HG03558 (cell line): ENCODE data around the gene ADD2.

Source experiments
- ATAC-seq: cut with Tn5 transposase; IDR thresholded peaks from one replicate; pipeline ENCODE4 v1.9.1; 2021; ENCODE audit warnings: moderate number of reproducible peaks; ENCODE audit not compliant: unreplicated experiment; ENCODE audit errors: extremely low read depth

The ADD2 gene

DNA sequence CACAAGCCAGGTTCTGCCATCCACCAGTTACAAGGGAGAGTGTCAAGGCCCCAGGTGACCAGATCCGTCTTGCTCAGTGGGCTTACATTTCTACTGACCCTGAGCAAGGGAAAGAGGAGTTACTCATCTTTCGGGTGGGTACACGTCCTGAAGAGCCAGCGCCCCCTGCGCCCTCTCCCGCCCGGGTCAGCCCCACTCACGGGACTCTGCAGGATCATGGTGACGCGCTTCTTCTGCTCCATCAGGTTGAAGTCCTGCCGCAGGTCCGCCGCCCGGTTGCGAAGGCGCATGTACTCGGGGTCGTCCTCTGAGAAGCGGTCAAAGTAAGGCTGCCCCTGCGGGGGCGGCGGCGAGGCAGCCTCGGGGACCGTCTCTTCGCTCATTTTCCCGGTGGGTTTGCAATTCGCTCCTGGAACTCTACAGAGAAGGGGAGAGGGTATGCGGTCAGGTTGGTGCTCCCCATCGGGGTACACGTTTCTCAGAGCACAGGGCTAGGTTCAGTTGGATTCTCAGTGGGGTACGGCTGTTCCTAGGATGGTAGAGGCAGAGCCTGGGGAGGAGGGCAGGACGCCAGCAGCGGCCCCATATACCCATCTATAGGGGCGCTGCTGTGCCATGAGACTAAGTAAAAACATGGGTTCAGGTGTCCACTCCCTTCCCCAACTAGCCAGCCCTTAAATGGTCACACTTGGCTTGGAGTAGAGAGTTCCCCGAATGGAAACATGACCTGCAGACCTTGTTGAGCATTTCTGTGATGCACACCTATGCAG, 61.8 kb downstream of the ADD2 start:
- no peak for ATAC-seq

DNA sequence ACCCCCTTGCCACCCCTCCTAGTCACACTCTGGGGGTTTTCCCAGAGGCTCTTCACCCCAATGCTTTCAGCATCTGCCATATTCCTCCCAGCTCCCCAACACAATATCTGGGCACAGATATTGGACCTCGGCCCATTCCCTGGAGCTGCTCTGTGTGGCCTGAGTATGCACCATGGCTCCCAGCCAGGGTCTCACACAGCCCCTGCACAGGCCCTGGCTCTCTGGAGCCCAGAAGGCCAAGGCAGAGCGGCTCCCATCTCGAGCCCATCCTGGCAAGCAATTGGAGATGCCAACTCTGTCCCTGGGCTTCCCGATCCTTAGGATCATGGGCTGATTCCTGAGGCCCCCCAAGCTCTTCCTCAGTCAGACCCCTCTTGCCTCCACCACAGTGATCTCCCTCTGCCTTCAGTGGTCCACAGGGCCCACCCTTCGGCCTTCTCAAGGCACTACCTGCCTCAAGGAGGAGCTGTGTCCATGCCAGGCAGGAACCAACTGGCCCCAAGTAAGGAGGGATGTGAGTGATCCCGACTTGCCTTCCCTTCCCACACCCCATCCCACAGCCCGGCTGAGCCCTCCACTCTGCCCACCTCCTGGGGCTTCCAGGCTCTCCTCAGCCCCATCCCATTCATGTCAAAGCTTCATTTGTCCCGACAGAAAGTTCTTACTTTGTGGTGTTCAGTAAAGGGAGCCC, 62.7 kb downstream of the ADD2 start:
- no peak for ATAC-seq

DNA sequence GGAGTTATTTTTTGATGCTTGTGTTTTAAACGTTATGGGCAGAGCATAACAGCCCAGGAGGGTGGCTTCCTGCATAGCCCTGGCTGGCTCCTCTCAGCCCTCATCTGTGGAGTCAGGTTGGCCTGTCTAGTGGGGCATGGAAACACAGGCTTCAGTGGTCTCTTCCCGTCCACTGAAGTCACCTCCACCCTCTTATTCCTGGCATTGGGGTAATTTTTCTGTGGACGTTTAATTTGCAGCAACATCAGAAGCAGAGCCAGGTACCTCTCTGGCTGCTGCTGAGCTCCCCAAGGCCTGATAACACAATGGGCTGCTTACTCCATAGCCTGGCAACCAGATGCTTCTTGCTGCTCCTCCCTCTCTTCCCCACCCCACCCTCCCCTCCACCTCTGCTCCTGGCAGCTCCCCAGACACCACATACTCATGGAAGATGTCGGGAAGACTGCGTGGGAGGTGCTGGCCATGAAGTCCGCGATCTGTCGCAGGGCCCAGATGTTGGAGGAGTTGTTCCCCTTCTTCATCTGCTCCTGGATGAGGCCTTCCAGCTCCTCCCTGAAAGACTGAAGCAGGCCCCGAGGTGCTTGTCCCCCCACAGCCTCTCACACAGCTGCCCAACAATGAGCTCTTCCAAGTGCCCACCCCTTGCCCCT, 64.0 kb downstream of the ADD2 start:
- no peak for ATAC-seq

DNA sequence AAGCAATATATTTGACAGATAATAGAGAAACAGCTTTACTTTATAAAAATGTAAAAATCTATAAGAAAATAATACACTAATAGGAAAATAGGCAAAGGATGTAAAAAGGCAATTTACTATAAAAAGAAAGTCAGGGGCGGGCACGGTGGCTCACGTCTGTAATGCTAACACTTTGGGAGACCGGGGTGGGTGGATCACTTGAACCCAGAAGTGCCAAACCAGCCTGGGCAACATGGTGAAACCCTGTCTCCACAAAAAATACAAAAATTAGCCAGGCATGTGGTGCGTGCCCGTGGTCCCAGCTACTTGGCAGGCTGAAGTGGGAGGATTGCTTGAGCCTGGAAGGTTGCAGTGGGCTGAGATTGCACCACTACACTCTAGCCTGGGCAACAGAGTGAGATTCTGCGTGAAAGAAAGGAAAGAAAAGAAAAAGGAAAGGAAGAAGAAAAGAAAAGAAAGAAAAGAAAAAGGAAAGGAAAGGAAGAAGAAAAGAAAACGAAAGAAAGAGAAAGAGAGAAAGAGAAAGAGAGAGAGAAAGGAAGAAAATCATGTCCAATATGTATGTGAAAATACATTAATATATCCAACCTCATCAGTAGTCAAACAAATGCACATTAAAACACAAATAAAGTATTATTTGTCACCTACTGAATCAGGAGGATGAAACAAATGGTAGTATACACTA, 65.1 kb downstream of the ADD2 start:
- ATAC-seq: no peak

GRCh38 chr2:70698847-70699246, 69.2 kb downstream of the ADD2 start:
- ATAC-seq: no peak

DNA sequence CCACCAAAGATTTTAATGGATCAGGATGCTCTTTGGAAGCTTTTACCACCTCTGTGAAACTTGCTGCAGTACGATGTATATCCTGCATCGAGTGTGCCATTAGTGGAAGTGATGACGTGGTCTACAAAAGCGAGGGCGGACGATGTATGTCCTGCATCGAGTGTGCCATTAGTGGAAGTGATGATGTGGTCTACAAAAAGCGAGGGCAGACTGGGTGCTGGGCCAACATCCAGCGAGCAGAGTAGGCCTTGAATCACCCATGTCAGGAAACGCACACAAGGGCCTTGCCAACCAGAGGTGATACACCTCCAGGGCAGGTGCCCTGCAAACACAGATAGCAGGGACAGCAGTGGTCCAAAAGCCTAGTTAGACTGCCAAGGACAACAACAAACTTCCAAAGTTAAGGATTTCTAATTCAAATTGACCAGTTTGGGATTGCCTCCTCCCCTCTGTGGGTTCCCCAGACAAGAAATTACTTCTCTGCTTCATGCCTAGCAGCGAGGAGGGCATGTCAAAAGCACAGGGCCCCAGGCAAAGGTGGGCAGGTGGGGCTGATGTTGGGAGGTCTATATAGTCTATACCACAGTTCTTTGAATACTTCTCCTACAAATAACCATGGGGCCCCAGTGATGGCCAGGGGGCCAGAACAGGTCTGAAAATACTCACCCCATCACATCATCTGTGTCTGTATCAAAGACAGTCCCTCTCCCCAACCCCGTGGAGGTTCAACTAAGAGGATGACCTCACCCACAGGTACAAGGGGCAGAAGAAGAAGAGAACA, 70.2 kb downstream of the ADD2 start:
- no peak for ATAC-seq

- no peak for ATAC-seq
These were observed 71.9 kb downstream of the ADD2 start for GRCh38 chr2:70696142-70696541.

GRCh38 chr2:70692256-70692655, 75.7 kb downstream of the ADD2 start:
- ATAC-seq: no peak

DNA sequence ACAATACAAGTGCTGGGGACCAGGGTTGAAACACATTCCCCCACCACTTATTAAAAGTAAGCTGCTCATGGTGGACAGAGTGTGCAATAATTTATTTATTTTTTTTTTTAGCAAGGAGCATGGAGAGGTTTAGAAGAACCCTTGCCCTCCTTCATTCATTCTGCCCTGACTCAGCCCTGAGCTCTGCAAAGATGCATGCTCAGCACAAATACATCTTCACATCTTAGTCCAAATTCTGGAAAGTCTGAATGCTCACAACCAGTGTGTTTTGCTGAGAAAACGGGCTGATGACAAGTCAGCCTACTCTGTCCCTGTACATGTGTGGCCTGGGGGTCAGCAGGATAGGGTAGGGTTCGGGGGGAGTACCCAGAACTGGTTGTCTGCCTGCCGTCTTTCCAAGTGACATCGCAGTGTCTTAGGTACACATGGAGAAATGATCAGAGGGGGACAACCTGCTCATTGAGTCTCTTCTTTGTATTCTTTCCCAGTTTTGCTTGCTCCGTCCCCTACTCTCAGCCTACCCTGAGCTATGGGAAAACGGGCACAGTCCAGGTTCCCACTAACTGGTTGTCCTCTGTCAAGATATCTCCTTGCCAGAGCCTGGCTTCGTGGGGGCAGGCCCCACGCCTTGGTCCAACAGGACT, 76.4 kb downstream of the ADD2 start:
- no peak for ATAC-seq

DNA sequence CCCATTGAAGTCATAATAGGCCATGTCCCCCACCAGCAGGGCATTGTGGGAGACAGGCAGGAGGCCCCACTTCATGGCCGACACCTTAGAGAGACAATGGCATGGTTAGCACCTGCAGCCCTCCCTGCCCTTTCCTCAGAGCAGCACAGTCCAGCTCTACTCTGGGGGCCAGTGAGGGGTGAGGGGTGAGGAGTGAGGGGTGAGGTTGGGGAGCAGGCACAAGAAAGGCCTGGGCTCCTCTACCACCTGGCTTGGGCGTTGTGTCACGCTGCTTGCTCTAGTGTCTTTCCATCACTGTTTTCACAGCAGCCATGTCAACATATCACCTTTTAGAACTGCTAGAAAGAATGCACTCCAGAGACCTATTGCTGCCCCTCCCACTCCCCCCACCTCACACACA, 77.2 kb downstream of the ADD2 start:
- ATAC-seq: no peak

DNA sequence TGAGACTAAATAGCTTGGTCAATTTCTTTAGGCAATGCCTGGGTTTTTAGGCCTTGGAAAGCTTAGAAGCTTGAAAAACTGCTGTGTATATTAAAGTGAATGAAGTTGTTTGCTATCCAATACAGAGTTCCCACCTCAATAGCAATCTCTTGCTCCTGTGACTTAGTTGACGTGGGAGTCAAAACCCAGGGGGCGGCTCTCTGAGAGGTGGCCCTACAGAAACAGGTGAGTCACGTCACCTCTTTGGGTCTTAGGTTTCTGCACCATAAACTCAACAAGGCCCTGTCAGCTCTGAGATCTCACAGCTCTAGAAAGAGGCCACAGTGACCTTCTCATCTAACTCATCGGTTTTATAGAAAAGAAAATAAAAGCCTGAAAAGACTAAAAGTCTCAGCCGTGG, 79.6 kb downstream of the ADD2 start:
- no peak for ATAC-seq

DNA sequence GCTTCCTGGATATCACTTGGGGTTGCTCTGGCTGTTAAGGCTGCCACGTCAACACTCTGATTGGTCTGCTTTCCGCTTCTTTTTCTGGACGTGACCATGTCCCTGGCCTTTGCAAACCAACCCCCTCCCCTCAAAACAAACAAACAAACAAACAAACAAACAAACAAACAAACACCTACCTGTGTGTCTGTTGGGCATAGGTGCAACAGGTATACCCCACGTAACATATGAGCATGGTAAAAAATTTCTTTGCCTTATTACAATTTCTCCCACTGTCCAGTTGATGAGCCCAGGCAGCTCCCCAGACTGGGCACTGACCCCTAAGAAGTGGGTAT, 80.6 kb downstream of the ADD2 start:
- no peak for ATAC-seq

DNA sequence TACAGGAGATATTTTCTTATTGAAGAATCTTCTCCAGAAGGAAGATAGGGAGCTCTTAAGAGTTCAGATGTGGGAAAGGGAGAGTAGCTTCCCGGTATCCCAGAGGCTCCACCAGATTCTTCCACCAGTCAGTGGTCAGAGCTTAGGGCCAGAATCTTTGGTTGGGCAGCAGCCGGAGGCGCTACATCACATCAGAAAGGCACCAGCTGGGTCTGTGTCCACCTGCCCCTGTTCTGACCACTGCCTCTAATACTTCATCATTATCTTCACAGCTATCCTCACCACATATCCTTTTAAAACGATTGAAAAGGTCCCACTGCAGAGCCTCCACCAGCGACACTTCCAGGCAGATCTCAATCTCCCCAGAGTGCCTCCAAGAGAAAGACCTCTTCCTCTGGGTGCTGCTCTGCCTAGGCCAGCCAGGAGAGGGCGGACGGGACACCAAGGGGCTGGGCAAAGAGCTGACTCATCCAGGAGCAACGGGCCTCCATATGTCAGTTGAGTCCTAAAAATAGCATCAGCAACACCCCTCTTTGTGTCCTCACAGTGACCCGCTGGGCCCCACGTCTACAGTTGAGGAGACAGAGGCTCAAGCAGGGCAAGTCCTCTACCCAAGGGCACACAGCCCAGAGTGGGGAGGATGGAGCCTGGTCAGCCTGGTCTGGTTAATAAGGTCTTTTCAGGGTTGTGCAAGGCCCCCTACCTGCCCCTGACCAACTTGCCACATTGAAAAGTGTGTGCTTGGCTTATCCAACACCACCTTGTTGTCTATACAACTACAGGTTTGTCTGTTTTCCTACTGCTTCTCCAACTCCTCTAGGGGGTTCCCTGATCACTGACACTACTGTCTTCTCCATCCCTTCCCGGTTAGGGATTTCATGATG, 81.2 kb downstream of the ADD2 start:
- no peak for ATAC-seq

- no peak for ATAC-seq
These were observed 82.2 kb downstream of the ADD2 start for GRCh38 chr2:70685771-70686171.

DNA sequence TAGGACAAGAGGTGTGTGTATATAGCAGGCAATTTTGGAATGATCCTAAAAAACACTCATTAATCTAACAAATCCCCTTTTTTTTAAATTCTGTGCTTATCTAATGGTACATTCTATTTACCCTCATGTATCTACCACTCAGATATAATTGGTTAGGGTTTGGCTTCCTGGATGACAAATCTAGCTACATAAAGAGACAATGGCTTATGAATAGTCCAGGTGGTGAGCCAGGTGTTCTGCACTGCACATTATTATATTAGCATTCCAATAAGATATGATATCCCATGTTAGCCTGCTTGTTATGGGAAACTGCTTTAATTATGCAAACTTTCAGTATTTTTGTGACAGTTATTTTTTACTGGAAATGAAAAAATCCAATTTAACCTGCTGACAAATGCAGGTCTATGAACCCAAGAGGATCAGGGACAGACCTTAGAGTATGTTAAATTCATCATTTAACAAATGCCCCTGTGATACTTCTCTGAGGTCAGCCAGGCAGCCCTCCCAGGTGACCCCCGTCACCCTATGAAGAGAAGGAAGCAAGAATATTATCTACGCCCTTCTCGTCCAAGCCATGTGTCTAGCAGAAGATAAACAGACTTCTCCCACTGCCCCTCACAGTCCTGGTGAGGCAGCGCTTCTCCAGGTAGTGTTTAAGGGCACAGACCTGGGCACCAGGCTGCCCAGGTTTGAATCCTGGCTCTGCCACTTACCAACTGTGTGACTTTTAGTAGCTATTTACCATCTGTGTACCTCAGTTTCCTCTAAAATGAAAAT, 83.0 kb downstream of the ADD2 start:
- ATAC-seq: no peak

GRCh38 chr2:70683455-70683854, 84.5 kb downstream of the ADD2 start:
- no peak for ATAC-seq

DNA sequence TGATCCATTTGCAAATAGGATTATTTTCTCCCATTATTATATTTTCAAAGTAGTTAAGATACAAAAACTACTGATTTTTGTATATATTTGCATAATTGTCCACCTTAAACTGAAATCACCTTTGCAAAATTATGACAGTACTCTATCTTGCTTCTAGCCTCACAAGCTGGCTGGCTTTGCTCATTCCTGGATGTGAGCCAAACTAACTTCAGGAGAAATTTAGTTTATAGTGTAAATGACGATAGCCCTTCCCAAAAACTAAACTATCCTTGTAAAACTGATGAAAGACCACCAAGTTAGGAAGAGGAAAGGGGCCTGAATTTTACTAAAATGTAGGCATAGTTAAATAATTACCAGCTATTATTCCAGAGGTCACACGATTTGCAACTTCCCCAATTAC, 87.3 kb downstream of the ADD2 start:
- ATAC-seq: no peak

- no peak for ATAC-seq
These were observed 88.7 kb downstream of the ADD2 start for GRCh38 chr2:70679259-70679658.
